Measurements from ENCODE around the gene ZNF76. TPM values are rescaled to one million over a fixed set of nuclear protein-coding genes. Genes with fewer than 3 reads are reported as not detected.

ZNF76 gene
- polyA plus RNA-seq, 2 of the 4 experiments (the other 2 are of a cell fraction): 7.9 to 10.5 TPM

- TF ChIP-seq USF2 (IDR thresholded peaks at IDR 0.05) (no peak), MYC (IDR thresholded peaks at IDR 0.05; ENCODE audit: borderline replicate concordance, low read length) (no peak), ZC3H11A (IDR thresholded peaks at IDR 0.05) (no peak)
Measured at GRCh38 chr6:35218021-35218420, 41.5 kb upstream of the ZNF76 start (continued).

- ATAC-seq: no peak
- 93% methylated on average over 4 of the region's 4 CpGs for WGBS (ENCODE audit: missing lambda C conversion rate)
- FAIRE-seq: no peak
- Histone ChIP-seq H3K9me3 (no peaks in the 10 kb centered on the region), H3K27ac (no peak overlapping the region), H3K4me1 (no peaks in the 10 kb centered on the region), H3K4me2 (no peak overlapping the region), H3K4me3 (no peak overlapping the region)
- DNase-seq (ENCODE audit: low read depth in 1 of 2, low spot score in 1 of 2): no peak
- ChIA-PET POLR2A (no interaction called here), CTCF (interaction anchor here (0.5 to 2.0 kb wide), 7 partner anchors 19 to 464 kb away, joined by 3 to 6 read pairs (median 4); no protein-coding TSS in a partner anchor)
- TF ChIP-seq NPAS2 (CRISPR knock-in tag; IDR thresholded peaks at IDR 0.05; ENCODE audit: borderline replicate concordance) (no peak), RAD21 (conservative IDR thresholded peaks at IDR 0.05 in 1 of 2, IDR thresholded peaks at IDR 0.05 in 1 of 2) (no peak), CBX2 (IDR thresholded peaks at IDR 0.05; ENCODE audit: borderline replicate concordance, low read depth) (no peak), ATOH8 (CRISPR knock-in tag; IDR thresholded peaks at IDR 0.05; ENCODE audit: low read depth) (no peak), HOXB5 (CRISPR knock-in tag; IDR thresholded peaks at IDR 0.05) (no peak), NFE2L2 (conservative IDR thresholded peaks at IDR 0.05; ENCODE audit: low read length) (no peak), CTCF (IDR thresholded peaks at IDR 0.05) (no peak), FOSL2 (IDR thresholded peaks at IDR 0.05) (no peak), FOSL2 (CRISPR knock-in tag; IDR thresholded peaks at IDR 0.05) (no peak), CHD4 (IDR thresholded peaks at IDR 0.05; ENCODE audit: borderline replicate concordance) (no peak), HEYL (CRISPR knock-in tag; IDR thresholded peaks at IDR 0.05) (no peak), JUNB (IDR thresholded peaks at IDR 0.05) (no peak), TFCP2L1 (CRISPR knock-in tag; IDR thresholded peaks at IDR 0.05) (no peak), GATA3 (IDR thresholded peaks at IDR 0.05; ENCODE audit: borderline replicate concordance) (no peak), FOSB (CRISPR knock-in tag; IDR thresholded peaks at IDR 0.05) (no peak), TP53 (CRISPR knock-in tag; IDR thresholded peaks at IDR 0.05) (no peak), BHLHE40 (IDR thresholded peaks at IDR 0.05; ENCODE audit: low read depth, low read length) (no peak), RFX5 (IDR thresholded peaks at IDR 0.05) (no peak)
Measured at GRCh38 chr6:35218456-35218855, 41.1 kb upstream of the ZNF76 start.

- POLR2A ChIA-PET: no interaction called here
- WGBS (ENCODE audit: missing lambda C conversion rate): 68% methylated on average over 4 of the region's 4 CpGs
- FAIRE-seq: no peak
Measured at GRCh38 chr6:35219683-35220326, 39.7 kb upstream of the ZNF76 start.

More at GRCh38 chr6:35219683-35220326, 39.7 kb upstream of the ZNF76 start:
- no peak overlapping the region for H3K4me3 ChIP-seq
- TF ChIP-seq ZFP36 (IDR thresholded peaks at IDR 0.05; ENCODE audit: borderline replicate concordance, partially characterized antibody) (no peak), TP53 (CRISPR knock-in tag; IDR thresholded peaks at IDR 0.05) (no peak), HOXB13 (CRISPR knock-in tag; IDR thresholded peaks at IDR 0.05; ENCODE audit: low read depth) (no peak), EHMT2 (IDR thresholded peaks at IDR 0.05; ENCODE audit: low read depth) (no peak), HES2 (IDR thresholded peaks at IDR 0.05) (no peak), CHD4 (IDR thresholded peaks at IDR 0.05; ENCODE audit: borderline replicate concordance) (no peak), ZNF302 (CRISPR knock-in tag; IDR thresholded peaks at IDR 0.05) (no peak), FOSL2 (IDR thresholded peaks at IDR 0.05) (no peak), FOSL2 (CRISPR knock-in tag; IDR thresholded peaks at IDR 0.05) (no peak), HDAC2 (IDR thresholded peaks at IDR 0.05) (no peak), SREBF2 (IDR thresholded peaks at IDR 0.05) (no peak), RFX5 (IDR thresholded peaks at IDR 0.05) (no peak), EP300 (IDR thresholded peaks at IDR 0.05) (no peak), ATOH8 (CRISPR knock-in tag; IDR thresholded peaks at IDR 0.05; ENCODE audit: low read depth) (no peak), E2F6 (IDR thresholded peaks at IDR 0.05; ENCODE audit: borderline replicate concordance, low read depth) (no peak)
- DNase-seq (ENCODE audit: low read depth in 1 of 2, low spot score in 1 of 2) (no peak), ATAC-seq (no peak)
- CTCF ChIA-PET: interaction anchor here (0.7 to 2.1 kb wide), 8 partner anchors 13 to 233 kb away, joined by 3 to 10 read pairs (median 4); no protein-coding TSS in a partner anchor
- no peaks in the 10 kb centered on the region for H3K4me1 ChIP-seq
- H3K4me2 ChIP-seq: no peak overlapping the region
- H3K27ac ChIP-seq: no peak overlapping the region
- H3K9me3 ChIP-seq: no peaks in the 10 kb centered on the region

All from A549 (cell line).